ENCODE measurements around the gene ARL14EPL.

ARL14EPL gene

DNA sequence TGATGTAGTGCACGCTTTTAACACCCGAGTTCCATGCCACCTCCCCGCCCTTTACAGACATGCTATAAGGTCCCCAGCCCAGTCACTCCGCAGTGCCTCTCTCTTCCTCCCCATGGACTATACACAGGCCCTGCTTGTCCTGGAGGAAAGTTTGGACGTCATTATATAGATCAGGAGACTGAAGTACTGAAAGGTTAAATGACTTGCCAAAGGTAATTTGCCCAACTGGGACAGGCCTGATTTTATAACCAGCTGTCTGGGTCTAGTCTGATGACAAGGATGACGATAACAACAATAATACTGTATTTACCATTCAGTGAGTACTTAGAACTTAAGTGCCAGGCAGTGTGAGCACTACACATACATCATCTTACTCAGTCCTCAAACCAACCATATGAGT is 36.9 kb upstream of the ARL14EPL start:
- Histone ChIP-seq H3K36me3 (no peaks in the 10 kb centered on the region), H3K4me1 (no peaks in the 10 kb centered on the region), H3K27ac (no peak overlapping the region), H3K4me3 (no peak overlapping the region), H3K9me3 (no peaks in the 10 kb centered on the region), H3K27me3 (no peaks in the 10 kb centered on the region)
- intact Hi-C loops (cut with DNase I; ENCODE audit: low total_unique reads): no loop called here
- TF ChIP-seq, protein P1, sequence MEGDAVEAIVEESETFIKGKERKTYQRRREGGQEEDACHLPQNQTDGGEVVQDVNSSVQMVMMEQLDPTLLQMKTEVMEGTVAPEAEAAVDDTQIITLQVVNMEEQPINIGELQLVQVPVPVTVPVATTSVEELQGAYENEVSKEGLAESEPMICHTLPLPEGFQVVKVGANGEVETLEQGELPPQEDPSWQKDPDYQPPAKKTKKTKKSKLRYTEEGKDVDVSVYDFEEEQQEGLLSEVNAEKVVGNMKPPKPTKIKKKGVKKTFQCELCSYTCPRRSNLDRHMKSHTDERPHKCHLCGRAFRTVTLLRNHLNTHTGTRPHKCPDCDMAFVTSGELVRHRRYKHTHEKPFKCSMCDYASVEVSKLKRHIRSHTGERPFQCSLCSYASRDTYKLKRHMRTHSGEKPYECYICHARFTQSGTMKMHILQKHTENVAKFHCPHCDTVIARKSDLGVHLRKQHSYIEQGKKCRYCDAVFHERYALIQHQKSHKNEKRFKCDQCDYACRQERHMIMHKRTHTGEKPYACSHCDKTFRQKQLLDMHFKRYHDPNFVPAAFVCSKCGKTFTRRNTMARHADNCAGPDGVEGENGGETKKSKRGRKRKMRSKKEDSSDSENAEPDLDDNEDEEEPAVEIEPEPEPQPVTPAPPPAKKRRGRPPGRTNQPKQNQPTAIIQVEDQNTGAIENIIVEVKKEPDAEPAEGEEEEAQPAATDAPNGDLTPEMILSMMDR (IDR thresholded peaks at IDR 0.05): no peak
- no peak for DNase-seq

- peaks cover 0 to 8% (median 0%) of the 10 kb centered on the region in 4 donors for H3K4me1 ChIP-seq
- no peaks in the 10 kb centered on the region for H3K36me3 ChIP-seq
- H3K4me3 ChIP-seq: no peak overlapping the region
- H3K9me3 ChIP-seq: no peaks in the 10 kb centered on the region
- intact Hi-C loops (cut with DNase I; ENCODE audit: low total_unique reads): no loop called here
- no peak overlapping the region for H3K27ac ChIP-seq
- DNase-seq: no peak
- TF ChIP-seq, protein P1 (IDR thresholded peaks at IDR 0.05): no peak
- H3K27me3 ChIP-seq: no peaks in the 10 kb centered on the region
Measured at GRCh38 chr5:116002116-116002906, 30.0 kb upstream of the ARL14EPL start.

GRCh38 chr5:116004248-116004647 is 28.0 kb upstream of the ARL14EPL start:
- DNase-seq: no peak
- Histone ChIP-seq H3K27ac (no peak overlapping the region), H3K9me3 (no peaks in the 10 kb centered on the region), H3K27me3 (no peaks in the 10 kb centered on the region), H3K36me3 (no peaks in the 10 kb centered on the region), H3K4me3 (no peak overlapping the region), H3K4me1 (peaks cover 0 to 8% (median 0%) of the 10 kb centered on the region in 4 donors)
- TF ChIP-seq, protein P1 (IDR thresholded peaks at IDR 0.05): no peak
- intact Hi-C loops (cut with DNase I; ENCODE audit: low total_unique reads): no loop called here

DNA sequence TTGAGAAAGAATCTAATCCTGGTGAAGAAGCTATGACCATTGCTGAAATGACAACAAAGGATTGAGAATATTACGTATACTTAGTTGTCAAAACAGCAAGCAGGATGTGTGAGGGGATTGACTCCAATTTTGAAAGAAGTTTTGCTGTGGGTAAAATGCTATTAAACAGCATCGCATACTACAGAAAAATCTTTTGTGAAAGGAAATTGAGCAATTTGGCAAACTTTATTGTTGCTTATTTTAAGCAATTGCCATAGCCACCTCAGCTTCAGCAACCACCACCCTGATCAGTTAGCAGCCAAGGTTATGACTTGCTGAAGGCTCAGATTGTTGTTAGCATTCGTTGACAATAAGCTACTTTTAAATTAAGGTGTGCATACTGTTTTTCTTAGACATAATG is 22.5 kb upstream of the ARL14EPL start:
- Histone ChIP-seq H3K9me3 (no peaks in the 10 kb centered on the region), H3K27me3 (no peaks in the 10 kb centered on the region), H3K27ac (no peak overlapping the region), H3K4me3 (no peak overlapping the region), H3K36me3 (no peaks in the 10 kb centered on the region), H3K4me1 (peaks cover 0 to 7% (median 0%) of the 10 kb centered on the region in 4 donors)
- TF ChIP-seq, protein P1 (IDR thresholded peaks at IDR 0.05): no peak
- DNase-seq: no peak
- intact Hi-C loops (cut with DNase I; ENCODE audit: low total_unique reads): no loop called here

DNA sequence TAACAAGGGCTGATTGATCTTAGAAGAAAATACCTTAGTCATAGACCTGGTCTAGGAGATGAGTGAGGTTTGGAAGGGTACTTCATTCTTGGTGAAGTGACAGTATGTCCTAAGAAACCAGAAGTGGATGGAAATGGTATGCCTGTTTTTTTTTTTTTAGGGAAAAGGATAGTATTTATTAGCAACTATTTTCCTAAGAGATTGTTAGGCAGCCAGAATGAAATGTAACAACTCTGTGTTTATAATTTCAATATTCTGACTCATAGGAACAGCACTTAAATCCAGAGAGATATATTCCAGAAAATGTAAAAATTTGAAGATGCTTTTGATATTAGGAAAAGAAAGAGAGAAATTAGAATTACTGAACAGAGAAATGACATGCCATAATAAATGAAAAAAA is 21.2 kb upstream of the ARL14EPL start:
- DNase-seq: no peak
- Histone ChIP-seq H3K4me3 (no peak overlapping the region), H3K36me3 (no peaks in the 10 kb centered on the region), H3K27ac (no peak overlapping the region), H3K9me3 (no peaks in the 10 kb centered on the region), H3K27me3 (no peaks in the 10 kb centered on the region), H3K4me1 (no peaks in the 10 kb centered on the region)
- intact Hi-C loops (cut with DNase I; ENCODE audit: low total_unique reads): no loop called here
- TF ChIP-seq, protein P1 (IDR thresholded peaks at IDR 0.05): no peak
